NCI-H524 (cell line): Measurements from ENCODE around the gene PEMT.

Experiments
- DNase-seq, 2 experiments: peaks; one replicate each; lab custom pipeline; 2025; lab: John Stamatoyannopoulos, UW

Gene PEMT

DNA sequence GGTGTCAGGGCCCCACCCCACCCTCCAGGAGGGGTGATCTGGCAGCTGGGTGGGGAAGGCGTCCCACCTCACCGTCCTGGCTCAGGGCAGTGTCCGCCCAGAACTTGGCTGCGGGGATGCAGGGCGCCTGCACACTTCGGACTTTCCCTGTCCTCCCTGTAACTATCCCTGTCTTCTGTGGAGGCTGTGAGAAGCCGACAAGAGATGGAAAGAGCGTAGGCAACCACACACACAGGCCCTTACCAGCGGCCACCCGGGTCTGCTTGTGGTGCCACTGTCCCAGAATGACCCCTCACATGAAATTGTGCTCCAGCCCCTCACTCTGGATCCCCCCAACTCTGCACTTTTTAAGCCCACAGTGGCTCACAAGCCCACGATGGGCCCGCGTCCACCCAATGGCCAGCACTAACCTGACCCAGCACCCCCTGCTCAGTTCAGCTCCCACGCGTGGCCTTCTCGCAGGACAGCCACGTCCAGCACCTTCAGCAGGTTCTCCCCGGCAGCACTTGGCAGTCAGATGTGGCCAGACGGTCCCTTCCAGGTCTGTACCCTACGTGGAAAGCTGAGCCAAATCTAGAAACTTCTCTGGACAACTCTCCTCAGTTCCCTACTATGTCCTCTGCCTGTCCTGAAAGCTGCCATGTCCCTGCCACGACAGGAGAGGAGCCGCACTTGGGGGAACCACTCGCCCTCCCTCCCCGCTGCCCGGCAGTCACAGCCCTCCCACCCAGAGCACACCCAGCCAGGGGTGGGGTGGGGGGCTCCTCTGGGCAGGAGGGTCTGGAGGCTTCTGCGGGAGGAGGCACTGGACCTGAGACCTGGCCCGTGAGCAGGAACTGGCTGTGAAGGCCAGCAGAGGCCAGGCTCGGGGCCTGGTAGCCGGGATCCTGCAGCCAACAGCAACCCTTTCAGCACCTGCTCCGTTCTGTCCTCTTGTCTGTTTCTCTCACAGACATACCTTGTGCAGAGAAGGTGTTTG is 38.0 kb downstream of the PEMT start:
- DNase-seq: no peak

DNA sequence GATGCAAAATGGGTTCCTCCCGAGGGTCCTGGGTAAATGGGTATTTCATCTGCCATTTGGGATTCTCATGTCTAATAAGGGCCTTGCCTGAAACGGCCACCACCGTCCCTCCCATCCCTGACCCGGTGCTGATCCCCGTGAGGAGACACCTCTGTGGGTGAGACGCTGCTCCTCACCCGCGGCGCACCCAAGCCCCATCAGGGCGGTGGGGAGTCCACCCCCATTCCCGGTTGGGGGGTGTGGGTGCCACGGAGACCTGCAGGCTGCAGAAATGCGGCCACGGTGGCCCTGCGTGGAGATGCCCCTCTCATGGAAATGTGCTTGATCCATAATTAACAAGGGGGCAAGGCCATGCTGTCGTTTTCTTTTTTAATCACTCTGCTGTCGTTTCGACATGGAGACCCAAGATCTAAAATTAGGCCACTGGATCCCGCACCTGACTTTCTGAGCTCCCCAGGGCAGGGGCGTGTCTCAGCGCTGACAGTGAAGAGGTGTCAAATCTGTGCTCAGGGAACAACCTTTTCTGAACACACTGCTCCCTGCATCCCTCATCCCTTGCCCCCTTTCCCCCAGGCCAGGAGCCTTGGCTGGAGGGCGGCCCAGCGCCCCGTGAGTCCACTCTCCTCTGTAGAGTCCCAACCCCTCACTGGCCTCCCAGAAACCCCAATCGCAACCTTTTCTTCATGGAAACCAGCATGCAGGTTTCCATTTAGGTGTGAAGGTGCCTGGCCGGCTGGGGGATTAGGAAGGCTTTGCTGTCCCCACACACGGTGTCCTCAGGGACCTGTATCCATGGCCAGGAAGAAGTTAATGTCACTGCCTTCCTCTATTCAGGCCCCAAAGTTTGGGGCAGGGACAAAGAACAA is 38.9 kb downstream of the PEMT start:
- DNase-seq: no peak

DNA sequence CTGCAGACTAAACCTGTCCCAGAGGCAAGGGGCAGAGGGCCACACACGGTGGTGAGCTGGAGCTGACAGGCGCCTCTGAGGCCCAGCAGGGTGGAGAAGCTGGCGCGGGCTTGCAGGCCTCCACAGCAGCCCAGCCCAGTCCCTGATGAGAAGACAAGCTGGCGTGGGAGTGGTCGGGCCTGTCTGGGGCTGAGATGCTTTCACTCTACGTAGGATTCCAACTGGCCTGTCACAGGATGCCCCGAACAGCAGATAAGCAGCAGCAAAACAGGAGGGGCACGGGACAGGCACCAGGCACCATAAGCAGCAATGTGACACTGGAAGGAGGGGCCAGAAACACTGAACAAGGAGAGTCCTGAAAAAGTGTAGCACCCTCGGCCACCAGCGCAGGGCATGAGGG is 40.1 kb downstream of the PEMT start:
- DNase-seq: no peak

DNA sequence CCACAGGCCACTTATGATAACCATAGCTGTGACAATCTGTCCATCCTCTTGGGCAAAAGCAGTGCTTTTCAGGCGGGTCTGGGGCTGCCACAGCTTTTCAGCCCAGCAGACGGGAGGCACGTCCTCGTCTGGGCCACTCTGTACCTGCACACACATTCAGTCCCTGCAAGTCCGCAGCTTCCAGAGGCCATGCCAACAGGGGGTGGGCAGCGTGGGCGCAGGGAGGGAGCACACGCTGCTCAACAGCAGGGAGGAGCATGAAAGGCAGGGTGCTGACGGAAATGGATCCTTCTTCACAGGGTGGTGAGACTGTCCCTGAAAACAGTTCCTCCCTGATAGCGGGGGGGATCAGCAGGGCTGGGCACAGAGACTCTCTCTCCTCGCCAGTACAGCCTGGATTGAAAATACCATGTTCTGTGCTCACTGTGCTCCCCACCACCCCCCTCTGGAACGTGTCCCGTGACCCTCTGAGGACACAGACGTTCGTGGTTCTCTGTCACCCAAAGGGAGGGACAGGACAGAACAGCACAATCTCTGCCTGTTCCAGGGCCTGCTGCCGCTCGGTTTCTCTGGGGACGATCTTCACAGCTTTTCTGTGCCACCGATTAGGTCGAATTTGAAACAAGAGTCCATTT is 41.7 kb downstream of the PEMT start:
- no peak for DNase-seq

DNA sequence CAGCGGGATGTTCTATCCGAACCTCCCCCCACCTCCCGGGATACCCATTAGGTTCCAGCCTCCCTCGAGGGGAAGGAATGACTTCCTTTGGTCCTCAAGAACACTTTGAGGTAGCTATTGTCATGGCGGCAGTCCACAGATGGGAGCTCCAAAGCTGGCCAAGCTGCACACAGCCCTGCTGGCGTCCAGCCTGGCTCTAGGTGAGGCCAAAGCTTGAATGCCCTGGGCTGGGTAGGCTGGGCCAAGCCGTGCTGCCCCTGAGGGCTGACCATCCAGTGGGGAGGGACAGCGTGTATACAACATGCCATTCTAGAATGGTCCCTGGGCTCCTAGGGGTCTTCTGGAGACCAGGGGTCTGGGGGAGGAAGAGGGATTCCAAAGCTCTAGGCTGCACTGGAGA is 43.5 kb downstream of the PEMT start:
- DNase-seq: no peak

DNA sequence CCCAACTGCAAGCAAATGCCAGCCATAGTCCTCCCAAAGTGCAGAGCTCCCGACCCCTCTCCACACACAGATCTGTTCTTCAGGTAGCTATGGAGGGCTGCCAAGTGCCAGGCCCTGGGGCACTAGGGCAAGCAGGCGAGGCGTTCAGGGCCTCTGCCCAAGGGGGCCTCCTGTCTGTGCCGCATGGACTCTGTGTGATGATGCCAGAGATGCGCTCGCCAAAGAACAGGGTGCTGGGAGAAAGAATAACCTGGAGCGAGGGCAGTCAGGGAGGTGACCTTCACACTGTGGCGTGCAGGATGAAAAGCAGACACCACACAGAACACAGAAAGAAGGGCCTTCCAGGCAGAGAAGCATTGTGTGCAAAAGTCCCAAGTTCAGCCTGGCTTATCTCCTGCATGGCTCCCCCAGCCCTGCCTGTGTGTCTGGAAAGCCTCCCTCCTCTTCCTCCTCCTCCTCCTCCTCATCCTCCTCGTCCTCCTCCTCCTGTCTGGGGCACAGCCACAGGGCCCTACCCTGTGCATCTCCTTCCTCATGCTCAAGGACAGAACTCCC is 44.2 kb downstream of the PEMT start:
- no peak for DNase-seq

DNA sequence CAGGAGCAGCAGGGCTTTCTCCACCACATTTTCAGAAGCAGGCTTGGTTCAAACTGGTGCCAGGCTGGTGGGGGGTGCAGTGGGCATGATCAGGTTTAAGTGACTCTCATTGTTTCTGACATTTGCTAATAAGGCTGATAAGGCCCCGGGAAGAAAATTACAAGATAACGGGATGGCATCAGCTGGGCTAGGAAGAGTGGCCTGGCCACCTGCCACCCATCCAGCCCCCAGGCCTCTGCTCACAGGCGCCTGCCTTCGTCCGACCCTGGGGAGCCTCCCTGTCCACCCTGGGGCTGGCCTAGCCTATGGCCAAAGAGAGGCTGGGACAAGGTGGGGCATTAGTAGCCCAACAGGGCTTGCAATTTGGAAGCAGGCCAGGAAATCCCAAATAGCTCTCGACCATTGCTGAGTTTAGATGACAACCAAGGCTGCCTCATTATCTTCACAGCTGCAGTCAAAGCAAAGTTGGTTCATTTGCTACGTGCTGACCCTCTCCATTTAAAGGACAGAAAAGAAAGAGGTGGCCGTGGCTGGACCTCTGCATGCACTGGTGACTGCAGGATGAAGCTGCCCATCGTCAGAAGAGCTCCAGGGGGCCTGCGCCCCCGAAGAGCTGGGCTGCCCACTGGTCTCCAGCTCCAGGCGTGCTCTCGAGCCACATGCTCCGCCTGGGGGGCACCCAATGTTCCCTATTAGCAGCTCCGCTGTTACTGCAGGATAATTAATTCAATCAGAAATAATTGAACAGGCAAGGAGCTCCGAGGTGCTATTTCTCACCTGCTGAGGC is 44.9 kb downstream of the PEMT start:
- DNase-seq: peak in 1 of 2 experiments; percentile 28

DNA sequence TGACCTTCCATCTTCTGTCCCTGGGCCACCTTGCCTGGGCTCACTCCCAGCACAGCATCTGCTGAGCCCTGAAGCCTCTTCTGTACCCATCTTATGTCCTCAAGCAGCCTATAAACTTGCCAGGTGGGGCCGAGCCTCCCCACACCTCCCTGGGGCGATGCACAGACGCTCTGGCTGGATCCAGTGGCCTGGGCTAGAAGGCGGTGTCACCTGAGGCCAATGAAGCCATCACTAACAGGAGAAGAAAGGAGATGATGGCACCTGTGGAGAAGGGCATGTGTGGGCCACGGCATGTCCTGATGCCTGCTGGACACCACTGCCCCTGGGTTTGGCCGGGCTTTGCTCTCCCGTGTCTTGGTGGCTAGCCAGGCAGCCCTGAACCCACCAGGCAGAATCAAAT is 45.5 kb downstream of the PEMT start:
- DNase-seq: no peak

DNA sequence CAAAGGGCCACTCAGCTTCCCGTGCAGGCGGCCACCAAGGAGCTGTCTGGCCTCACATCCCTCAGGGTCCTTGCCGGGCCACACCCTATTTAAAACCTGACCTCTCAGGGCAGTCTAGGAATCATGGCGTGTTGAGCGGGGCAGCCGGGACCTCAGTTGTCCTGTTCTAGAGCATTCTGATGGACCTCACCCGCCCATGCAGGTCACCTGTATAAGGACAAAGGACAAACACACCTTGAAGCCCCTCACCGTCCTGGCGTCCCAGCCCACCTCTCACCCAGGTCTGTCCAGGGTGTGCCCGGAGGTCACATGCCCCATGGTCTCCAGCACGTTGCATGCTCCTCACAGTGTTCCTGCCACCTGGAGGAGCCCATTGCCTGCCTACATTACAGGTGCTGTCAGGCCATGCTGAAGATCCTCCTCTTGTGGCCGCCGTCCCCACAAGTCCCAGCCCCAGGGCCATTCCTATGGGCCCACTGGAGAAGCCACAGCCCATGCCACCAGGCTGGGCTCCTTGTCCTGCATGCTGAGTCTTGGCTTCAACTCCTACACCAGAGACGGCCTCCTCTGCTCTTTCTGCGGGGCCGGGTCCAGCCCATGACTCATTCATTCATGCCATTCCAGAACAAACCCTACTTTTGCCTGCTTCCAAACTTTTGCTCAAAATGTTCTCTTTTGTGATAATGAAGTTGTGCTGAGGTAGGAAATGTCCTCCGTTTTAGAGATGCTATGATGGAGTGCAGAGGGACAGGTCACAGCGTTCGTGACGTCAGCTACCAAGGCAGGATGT is 46.3 kb downstream of the PEMT start:
- DNase-seq: no peak

DNA sequence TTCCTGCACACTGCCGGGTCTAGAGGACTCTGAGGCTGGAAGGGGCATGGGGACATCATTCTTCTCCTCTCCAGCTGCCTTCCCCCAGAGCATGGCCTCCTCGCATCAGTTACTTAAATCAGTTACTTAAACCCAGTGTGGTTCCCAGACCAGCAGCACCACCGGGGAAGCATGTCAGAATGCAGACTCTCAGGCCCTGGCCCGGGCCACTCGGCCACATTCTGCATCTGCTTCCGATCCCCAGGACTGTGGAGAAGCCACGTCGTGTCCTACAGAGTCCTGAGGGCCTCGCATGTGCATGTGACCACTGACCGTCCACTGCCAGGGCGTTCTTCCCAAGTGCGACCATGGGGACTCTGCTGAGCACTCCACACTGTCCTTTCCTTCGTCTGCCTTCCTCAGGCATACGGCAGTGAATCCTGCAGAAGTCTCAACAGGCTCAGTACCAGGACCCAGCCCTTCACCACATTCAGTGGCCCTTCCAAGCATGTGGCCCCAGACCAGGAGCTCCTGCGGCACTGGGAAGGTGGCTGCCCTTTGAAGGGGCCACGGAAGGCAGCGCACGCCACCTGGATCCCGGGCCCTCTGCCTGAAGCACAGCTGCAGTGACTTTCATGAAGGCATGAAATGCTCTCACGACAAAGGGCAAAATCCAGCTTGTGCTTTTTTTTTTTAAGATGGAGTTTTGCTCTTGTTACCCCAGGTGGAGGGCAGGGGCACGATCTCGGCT is 48.4 kb downstream of the PEMT start:
- DNase-seq: no peak

DNA sequence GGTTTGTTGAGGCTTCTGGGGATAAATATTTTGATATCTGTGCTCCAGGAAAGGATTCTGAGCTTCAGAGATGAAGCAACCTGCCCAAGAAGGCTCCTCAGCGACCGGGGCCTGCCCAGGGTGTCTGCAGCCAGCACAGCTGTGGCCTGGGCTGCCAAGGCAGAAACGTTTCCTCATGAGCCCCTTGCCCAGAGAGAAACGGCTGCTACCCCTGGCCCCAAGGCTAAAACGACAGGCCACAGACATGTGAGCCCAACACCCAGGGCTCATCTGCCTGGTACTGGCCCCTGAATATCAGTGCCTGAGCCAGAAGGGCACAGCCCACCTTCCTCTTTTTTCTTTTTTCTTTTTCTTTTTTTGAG is 49.9 kb downstream of the PEMT start:
- DNase-seq: no peak

DNA sequence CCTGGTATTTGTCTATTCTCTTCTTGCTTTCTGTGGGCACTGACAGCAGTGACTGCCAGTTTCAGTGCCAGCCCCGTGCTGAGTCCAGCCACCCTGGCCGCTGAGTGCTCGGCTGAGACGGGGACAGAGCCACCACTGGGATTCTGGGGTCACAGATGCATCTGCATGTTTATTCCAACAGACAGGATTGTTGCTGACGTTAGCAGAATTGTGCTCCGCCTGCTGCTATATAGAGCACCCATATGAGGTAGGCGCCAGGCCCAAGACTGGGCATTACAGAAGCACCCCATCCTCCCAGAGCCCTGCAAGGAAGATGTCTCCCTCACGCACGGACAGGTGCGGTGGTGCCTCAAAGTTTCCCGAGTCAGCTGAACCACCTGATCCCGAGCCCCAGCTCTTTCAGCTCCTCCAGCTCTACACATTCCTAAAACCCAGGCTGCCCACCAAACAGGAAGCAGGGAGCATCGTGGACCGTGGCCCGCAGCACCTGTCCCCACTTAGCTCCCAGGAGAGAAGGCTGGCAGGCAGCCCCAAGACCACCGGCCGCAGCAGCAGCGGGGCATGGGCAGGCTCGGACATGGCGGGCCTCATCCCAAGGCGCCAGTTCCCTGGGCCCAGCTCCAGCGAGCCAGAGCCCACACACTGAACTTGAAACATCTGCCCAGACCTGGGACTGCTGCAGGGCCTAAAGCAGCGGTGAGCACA is 50.4 kb downstream of the PEMT start:
- no peak for DNase-seq

DNA sequence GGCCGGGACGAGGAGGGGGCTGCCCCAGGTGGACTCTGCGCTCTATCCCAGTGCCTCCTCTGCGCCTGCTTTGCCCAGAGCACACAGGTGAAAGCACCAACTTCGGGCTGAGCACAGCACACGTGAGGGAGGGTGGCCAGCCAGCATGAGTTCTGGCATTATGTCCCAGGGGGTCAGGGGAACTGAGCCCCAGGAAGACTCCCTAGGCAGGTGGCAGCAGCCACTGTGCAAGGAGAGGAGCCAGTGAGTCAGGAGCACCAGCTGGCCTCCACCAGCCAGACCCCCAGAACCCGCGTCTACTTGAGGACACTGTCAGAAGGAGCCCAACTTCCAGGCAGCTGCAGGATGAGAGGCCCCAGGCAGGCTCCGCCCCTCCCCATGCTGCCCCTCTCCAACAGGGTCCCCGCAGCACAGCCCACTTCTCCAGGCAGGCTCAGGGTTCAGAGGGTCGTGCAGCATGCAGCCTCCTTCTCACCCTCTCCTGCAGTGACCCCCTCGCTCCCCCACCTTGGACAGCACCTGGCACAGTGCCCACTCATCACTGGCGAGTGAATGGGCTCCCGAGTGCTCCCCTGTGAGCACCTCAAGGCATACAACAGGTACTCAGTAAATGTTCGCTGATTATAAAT is 51.1 kb downstream of the PEMT start:
- peak in 1 of 2 experiments; percentile 76 for DNase-seq

DNA sequence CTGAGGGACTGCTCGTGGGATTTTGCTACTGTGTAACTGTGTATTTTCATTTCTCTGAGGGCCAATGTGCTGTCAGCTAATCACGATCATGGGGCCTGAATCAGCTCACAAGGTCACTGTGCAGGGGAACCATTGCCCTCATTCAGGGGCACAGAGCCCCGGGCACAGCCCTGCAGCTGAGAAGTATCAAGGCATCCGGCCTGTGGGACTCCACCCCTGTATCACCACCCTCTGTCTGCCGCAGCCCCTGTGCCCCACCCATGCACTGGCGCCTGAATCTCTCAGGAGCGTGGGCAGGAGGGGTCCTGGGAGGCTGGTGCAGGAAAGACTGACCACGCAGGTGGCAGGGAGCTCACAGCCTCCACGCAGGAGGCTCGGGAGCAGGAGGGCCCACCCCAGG is 51.9 kb downstream of the PEMT start:
- no peak for DNase-seq

DNA sequence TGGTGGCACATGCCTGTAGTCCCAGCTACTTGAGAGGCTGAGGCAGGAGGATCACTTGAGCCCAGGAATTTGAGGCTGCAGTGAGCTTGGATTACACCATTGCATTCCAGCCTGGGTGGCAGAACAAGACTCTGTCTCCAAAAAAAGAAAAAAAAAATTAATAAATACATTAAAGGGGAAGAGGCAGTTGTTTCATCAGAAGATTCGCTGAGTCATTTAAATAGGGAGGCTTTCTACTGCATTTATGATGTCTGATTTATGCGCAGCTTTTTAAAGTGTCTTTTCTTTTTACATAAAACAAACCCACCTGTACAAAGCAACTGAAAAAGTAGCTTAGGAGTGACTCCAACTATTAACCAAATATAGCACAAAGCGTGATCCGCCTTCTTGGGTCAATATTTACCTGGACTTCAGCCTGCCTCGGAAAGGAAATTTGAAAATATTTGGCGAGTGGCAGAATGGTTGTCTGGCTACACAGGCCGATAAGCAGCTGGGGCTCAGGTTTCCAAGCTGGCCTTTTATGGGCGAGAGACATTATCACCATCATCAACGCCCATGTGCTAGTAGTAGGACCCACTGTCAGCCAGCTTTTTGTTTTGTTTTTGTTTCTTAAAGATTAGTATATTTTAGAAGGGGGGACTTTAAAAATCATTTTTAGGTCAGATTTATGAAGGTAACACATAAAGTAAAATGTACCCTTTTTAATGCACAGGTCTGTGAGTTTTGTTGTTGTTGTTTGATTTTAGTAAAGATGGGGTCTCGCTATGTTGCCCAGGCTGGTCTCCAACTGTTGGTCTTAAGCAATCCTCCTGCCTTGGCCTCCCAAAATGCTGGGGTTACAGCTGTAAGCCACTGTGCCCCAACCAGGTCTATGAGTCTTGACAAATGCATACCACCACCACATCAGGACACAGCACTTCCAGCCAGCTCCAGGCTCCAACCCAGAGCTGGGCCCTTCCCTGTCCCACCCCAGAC is 52.8 kb downstream of the PEMT start:
- DNase-seq: peak in 1 of 2 experiments; percentile 35

DNA sequence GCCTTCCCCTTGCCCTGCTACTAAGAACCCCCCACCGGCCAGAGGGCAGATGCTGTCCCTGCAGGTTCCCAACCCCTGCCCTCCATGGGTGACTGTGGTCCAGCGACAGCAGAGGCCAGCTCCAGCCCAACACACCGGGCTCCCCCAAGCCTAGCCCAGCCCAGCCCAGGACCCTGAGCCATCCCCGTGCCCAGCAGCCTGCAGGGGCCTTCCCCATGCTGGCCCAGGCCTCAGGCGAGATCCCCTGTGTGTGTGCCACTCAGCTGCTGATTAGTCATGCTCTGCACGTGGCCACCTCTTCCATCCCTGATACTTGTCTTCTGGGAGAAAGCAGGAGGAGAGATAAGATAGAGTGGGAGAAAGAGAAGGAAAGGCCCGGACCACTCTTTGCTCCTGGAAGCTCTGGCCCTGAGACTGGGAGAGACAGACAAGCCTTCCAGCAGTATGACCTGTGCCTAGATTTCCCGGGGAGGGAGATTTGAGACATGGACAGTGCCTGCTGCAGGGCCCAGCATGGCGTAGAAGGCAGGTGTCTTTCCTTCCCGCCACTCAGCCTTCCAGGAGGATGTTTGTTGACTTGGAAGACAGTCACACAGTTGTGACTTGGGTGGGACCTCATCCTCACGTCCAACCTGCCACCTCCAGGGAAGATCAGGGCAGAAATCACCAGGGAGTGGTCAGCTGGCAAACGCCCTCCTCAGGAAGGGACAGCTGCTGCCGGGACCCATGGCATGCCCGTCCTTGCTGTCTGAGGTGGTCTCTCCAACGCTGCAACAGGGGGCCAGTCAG is 54.0 kb downstream of the PEMT start:
- no peak for DNase-seq

DNA sequence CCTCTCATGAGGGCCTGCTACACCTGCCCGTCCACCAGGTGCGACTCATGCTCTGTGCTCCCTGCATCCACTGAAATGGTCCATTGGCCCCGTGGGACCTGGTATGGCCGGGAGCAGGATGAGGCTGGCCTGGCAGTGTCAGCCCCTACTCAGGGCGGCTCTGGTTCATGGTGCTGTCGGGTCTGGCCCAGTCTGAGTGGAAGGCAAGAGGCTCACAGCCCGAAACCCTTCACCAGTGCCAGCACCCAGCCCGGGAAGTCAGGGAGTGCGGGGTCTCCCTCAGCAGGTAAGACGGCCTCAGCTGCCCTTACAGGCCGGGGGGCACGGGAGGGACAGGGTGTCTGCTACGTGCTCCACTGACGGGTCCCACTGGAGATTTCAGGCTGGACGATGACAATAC is 54.8 kb downstream of the PEMT start:
- no peak for DNase-seq
